Upper lobe of right lung (tissue), 1 donor: ENCODE measurements around the gene COL4A1. TPM values are rescaled to one million over a fixed set of nuclear protein-coding genes. Genes with fewer than 3 reads are reported as not detected.
A peak's percentile ranks its signal among the peaks of the same experiment; 100 is the strongest.

Experiments used
- ATAC-seq: fragments of 200-7000 bp; cut with Tn5 transposase; one replicate; pipeline ENCODE4 v1.9.1; 2020; ENCODE audit warnings: mild to moderate bottlenecking, moderate library complexity
- DNase-seq: peaks from one replicate; pipeline ENCODE4 v3.0.0-alpha.2; 2020
- H3K27ac ChIP-seq: fragments of 200-600 bp; one replicate; pipeline ENCODE4 v1.8.0; 2022
- H3K27me3 ChIP-seq: fragments of 200-600 bp; one replicate; pipeline ENCODE4 v1.8.0; 2022; ENCODE audit warnings: mild to moderate bottlenecking
- H3K36me3 ChIP-seq: fragments of 200-600 bp; one replicate; pipeline ENCODE4 v1.8.0; 2022
- H3K4me1 ChIP-seq: fragments of 200-600 bp; one replicate; pipeline ENCODE4 v1.8.0; 2022
- H3K4me3 ChIP-seq: fragments of 200-600 bp; one replicate; pipeline ENCODE4 v1.8.0; 2022; ENCODE audit warnings: mild to moderate bottlenecking
- H3K9me3 ChIP-seq: fragments of 200-600 bp; one replicate; pipeline ENCODE4 v1.8.0; 2022
- CTCF ChIP-seq: fragments of 200-600 bp; IDR thresholded peaks from one replicate; pipeline ENCODE4 v1.8.0; 2022; ENCODE audit warnings: antibody characterized with exemption
- intact Hi-C: fragments of 100-400 bp; cut with DNase I; formaldehyde crosslinking; loops from one replicate; pipeline ENCODE4 v1.11.0; 2022
- total RNA-seq: library from RNA; stranded (reverse); fragmentation: NEBNext Ultra II Directional; extraction: Animal tissue kit (Norgen Biotek cat#: 25700); gene quantifications from one replicate; pipeline ENCODE4 v1.2.1, GENCODE V29; 2021
- donor health status: DM: no; HTN: yes; CAD: no; lungs with severe emphysema.

The COL4A1 gene
- total RNA-seq, 1 donor from 2014 or later, result 242 TPM

- Histone ChIP-seq H3K4me3 (no peak overlapping the region), H3K4me1 (peaks cover 14% of the 10 kb centered on the region), H3K9me3 (no peaks in the 10 kb centered on the region), H3K27ac (no peak overlapping the region), H3K36me3 (no peaks in the 10 kb centered on the region), H3K27me3 (no peaks in the 10 kb centered on the region)
- DNase-seq, result no peak
- TF ChIP-seq CTCF, result no peak
- intact Hi-C loops, result no loop called here
- no peak for ATAC-seq
Observed at GRCh38 chr13:110276553-110276950, 30.4 kb downstream of the COL4A1 start.

DNA sequence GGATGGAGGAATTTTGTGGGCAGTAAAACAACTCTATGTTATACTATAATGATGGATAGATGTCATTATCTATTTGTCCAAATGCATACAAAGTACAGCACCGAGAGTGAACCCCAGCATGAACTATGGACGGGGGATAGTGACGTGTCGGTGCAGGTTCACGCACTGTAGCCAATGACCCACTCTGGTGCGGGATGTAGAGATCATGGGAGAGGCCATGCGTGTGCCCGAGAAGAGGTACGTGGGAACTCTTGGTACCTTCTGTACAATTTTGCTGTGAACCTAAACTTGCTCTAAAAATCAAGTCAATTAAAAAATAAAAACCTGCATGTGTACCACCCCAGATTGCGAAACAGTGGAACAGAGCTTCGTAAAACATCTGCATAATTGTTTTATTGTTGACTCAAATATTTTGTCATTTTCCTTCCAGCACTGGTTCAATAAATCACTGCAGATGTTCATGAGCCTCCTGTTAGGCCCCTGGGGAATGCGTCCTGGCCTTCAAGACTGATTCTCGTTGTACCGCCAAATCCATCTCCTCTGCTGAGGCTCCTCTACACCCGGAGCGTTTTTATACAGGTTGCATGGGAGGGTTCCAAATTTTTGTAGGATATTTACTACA lies 30.9 kb downstream of the COL4A1 start:
- no peaks in the 10 kb centered on the region for H3K9me3 ChIP-seq
- H3K4me1 ChIP-seq, result peaks cover 14% of the 10 kb centered on the region
- TF ChIP-seq CTCF, result no peak
- DNase-seq (no peak), ATAC-seq (no peak)
- no peaks in the 10 kb centered on the region for H3K27me3 ChIP-seq
- no peaks in the 10 kb centered on the region for H3K36me3 ChIP-seq
- intact Hi-C loops, result no loop called here
- H3K4me3 ChIP-seq, result no peak overlapping the region
- H3K27ac ChIP-seq, result no peak overlapping the region

DNA sequence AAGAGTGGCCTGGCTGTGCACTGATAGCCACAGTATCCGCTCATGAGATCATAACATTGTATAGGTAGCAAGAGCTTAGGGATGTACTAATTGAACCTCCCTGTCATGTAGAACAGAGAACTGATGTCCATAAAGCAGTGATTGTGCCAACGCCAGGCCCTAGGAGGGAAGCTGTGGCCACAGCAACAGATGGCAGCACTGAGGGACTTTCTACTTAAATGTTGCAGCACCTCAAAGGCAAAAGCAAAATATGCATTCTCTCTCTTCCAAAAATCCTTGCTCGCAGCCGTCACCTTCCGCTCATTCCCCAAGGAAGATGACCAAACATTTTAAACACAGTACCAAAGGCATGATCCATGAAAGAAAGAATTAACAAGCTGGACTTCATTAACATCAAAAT lies 32.3 kb downstream of the COL4A1 start:
- Histone ChIP-seq H3K9me3 (no peaks in the 10 kb centered on the region), H3K4me1 (peaks cover 9% of the 10 kb centered on the region), H3K27me3 (no peaks in the 10 kb centered on the region), H3K36me3 (no peaks in the 10 kb centered on the region), H3K27ac (no peak overlapping the region), H3K4me3 (no peak overlapping the region)
- DNase-seq, result no peak
- ATAC-seq, result no peak
- intact Hi-C loops, result no loop called here
- peak; percentile 24 for TF ChIP-seq CTCF

- Histone ChIP-seq H3K27ac (no peak overlapping the region), H3K4me3 (no peak overlapping the region), H3K36me3 (no peaks in the 10 kb centered on the region), H3K9me3 (no peaks in the 10 kb centered on the region), H3K27me3 (no peaks in the 10 kb centered on the region), H3K4me1 (peaks cover 9% of the 10 kb centered on the region)
- intact Hi-C loops, result no loop called here
- no peak for DNase-seq
- no peak for TF ChIP-seq CTCF
- no peak for ATAC-seq
Observed at GRCh38 chr13:110273254-110273653, 33.7 kb downstream of the COL4A1 start.

DNA sequence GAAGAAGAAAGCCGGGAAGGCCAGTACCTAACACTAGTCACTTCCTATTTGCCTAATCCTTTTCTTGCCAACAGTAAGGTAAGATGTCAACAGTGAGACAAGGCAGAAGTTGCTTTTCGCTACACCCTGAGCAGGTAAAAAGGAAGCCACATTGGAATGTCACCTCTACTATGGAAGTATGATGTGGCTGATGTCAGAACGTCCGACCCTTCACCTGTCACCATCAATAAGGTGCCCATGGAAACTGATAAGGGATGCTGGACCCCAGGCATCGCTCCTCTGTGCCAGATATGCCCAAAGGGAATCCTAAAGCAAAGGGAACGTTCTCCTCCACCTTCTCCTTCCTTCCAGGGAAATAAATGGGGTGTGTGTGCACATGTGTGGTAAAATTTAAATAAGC lies 34.3 kb downstream of the COL4A1 start:
- ATAC-seq (no peak), DNase-seq (no peak)
- Histone ChIP-seq H3K4me3 (no peak overlapping the region), H3K36me3 (no peaks in the 10 kb centered on the region), H3K27me3 (no peaks in the 10 kb centered on the region), H3K9me3 (no peaks in the 10 kb centered on the region), H3K27ac (no peak overlapping the region), H3K4me1 (peaks cover 7% of the 10 kb centered on the region)
- intact Hi-C loops, result no loop called here
- TF ChIP-seq CTCF, result no peak

DNA sequence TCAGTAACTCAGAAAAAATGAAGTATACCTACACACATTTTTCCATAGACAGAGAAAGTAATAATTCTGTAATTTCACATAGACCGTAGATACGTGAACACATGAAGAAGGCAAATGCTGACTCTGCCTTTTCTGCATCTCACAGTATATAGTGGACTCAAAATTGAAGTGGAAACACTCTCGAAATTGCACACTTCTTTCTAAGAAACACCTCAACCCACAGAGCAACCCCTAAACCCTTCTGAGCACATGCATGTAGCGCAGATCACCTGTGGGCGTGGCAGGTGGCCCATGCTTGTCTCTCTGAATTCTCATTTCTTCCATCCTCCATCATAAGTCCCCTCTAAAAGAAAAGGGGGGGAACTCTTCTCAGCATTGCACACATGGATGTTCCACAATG lies 34.7 kb downstream of the COL4A1 start:
- H3K27me3 ChIP-seq, result no peaks in the 10 kb centered on the region
- ATAC-seq (no peak), DNase-seq (no peak)
- intact Hi-C loops, result no loop called here
- no peak overlapping the region for H3K4me3 ChIP-seq
- no peak overlapping the region for H3K27ac ChIP-seq
- H3K36me3 ChIP-seq, result no peaks in the 10 kb centered on the region
- H3K4me1 ChIP-seq, result peaks cover 5% of the 10 kb centered on the region
- TF ChIP-seq CTCF, result no peak
- H3K9me3 ChIP-seq, result no peaks in the 10 kb centered on the region
